Caki2 (cell line): Measurements from ENCODE around the gene TBC1D22A. TPM values are rescaled to one million over a fixed set of nuclear protein-coding genes. Genes with fewer than 3 reads are reported as not detected.

Experiments
- DNase-seq: peaks from one replicate; pipeline ENCODE4 v3.0.0-alpha.2; 2015; ENCODE audit warnings: low read depth
- in situ Hi-C: cut with HindIII; loops from 2 replicates; pipeline ENCODE4 v1.10.0; 2016; ENCODE audit warnings: low sequenced_read_pairs, low pct_unique_long_range_greater_than_20kb, mixed read lengths
- total RNA-seq: library from RNA; depleted of rRNA; stranded (reverse); fragments of >200 nt; shearing (Covaris generic); gene quantifications from 2 replicates; pipeline ENCODE4 v1.2.3, GENCODE V29; 2014; ENCODE audit warnings: low replicate concordance

TBC1D22A gene
- total RNA-seq, 1 experiment from 2014 or later: 15.0 TPM

- no peak for DNase-seq
- in situ Hi-C loops: no loop called here
Observed at GRCh38 chr22:47029244-47030074, 267.0 kb downstream of the TBC1D22A start.

GRCh38 chr22:47030143-47030661 is 267.8 kb downstream of the TBC1D22A start:
- DNase-seq: no peak
- in situ Hi-C loops: no loop called here

- DNase-seq: no peak
- in situ Hi-C loops: no loop called here
Observed at GRCh38 chr22:47030881-47031627, 268.6 kb downstream of the TBC1D22A start.

GRCh38 chr22:47031628-47031915 is 269.1 kb downstream of the TBC1D22A start:
- no peak for DNase-seq
- in situ Hi-C loops: no loop called here

- in situ Hi-C loops: no loop called here
- no peak for DNase-seq
Observed at GRCh38 chr22:47032091-47032943, 269.9 kb downstream of the TBC1D22A start.

GRCh38 chr22:47032956-47033647 is 270.7 kb downstream of the TBC1D22A start:
- no peak for DNase-seq
- in situ Hi-C loops: no loop called here

GRCh38 chr22:47033648-47034000 is 271.2 kb downstream of the TBC1D22A start:
- in situ Hi-C loops: no loop called here
- DNase-seq: no peak

GRCh38 chr22:47034076-47034808 is 271.8 kb downstream of the TBC1D22A start:
- in situ Hi-C loops: no loop called here
- DNase-seq: no peak

GRCh38 chr22:47034905-47035419 is 272.5 kb downstream of the TBC1D22A start:
- in situ Hi-C loops: no loop called here
- DNase-seq: no peak

GRCh38 chr22:47035425-47035881 is 273.0 kb downstream of the TBC1D22A start:
- peak; percentile 13 for DNase-seq
- in situ Hi-C loops: no loop called here

- no peak for DNase-seq
- in situ Hi-C loops: no loop called here
Observed at GRCh38 chr22:47036352-47036751, 273.9 kb downstream of the TBC1D22A start.

GRCh38 chr22:47036936-47037485 is 274.6 kb downstream of the TBC1D22A start:
- in situ Hi-C loops: no loop called here
- DNase-seq: no peak

- DNase-seq: no peak
- in situ Hi-C loops: no loop called here
Observed at GRCh38 chr22:47038206-47038835, 275.9 kb downstream of the TBC1D22A start.

GRCh38 chr22:47039356-47039755 is 276.9 kb downstream of the TBC1D22A start:
- in situ Hi-C loops: no loop called here
- DNase-seq: no peak

GRCh38 chr22:47040486-47041270 is 278.2 kb downstream of the TBC1D22A start:
- in situ Hi-C loops: no loop called here
- DNase-seq: no peak
